GM23248 (cell line): ENCODE data around the gene UST. TPM values are rescaled to one million over a fixed set of nuclear protein-coding genes. Genes with fewer than 3 reads are reported as not detected.
A peak's percentile ranks its signal among the peaks of the same experiment; 100 is the strongest.

Experiments
- DNase-seq: peaks from one replicate; pipeline ENCODE4 v3.0.0-alpha.2; 2015
- H2AFZ ChIP-seq: fragments of 200-600 bp; sonication (generic); 2 replicates; pipeline ENCODE4 v1.6.1; 2016; ENCODE audit warnings: antibody characterized with exemption
- H3F3A ChIP-seq: fragments of 200-600 bp; sonication (generic); 2 replicates; pipeline ENCODE4 v1.6.1; 2016; ENCODE audit warnings: mild to moderate bottlenecking, antibody characterized with exemption, mixed run types; ENCODE audit not compliant: insufficient read depth
- H3K27ac ChIP-seq: fragments of 200-600 bp; sonication (generic); 2 replicates; pipeline ENCODE4 v1.5.1; 2016; ENCODE audit warnings: mild to moderate bottlenecking
- H3K27me3 ChIP-seq: fragments of 200-600 bp; sonication (generic); replicated peaks from 2 replicates; pipeline ENCODE4 v1.6.1; 2016; ENCODE audit warnings: mild to moderate bottlenecking; ENCODE audit not compliant: insufficient read depth
- H3K36me3 ChIP-seq: fragments of 200-600 bp; sonication (generic); 2 replicates; pipeline ENCODE4 v1.6.1; 2016; ENCODE audit warnings: low read depth, mild to moderate bottlenecking
- H3K4me1 ChIP-seq: fragments of 200-600 bp; sonication (generic); 2 replicates; pipeline ENCODE4 v1.6.1; 2016; ENCODE audit warnings: mild to moderate bottlenecking; ENCODE audit not compliant: insufficient read depth
- H3K4me2 ChIP-seq: fragments of 200-600 bp; sonication (generic); one replicate; pipeline ENCODE4 v1.6.1; 2016; ENCODE audit warnings: mild to moderate bottlenecking; ENCODE audit not compliant: unreplicated experiment
- H3K4me3 ChIP-seq: fragments of 200-600 bp; sonication (generic); 2 replicates; pipeline ENCODE4 v1.5.1; 2016; ENCODE audit warnings: mild to moderate bottlenecking
- H3K79me2 ChIP-seq: fragments of 200-600 bp; sonication (generic); 2 replicates; pipeline ENCODE4 v1.6.1; 2016; ENCODE audit warnings: mild to moderate bottlenecking; ENCODE audit not compliant: insufficient read depth
- H3K9ac ChIP-seq: fragments of 200-600 bp; sonication (generic); 2 replicates; pipeline ENCODE4 v1.6.1; 2016; ENCODE audit warnings: mild to moderate bottlenecking
- H3K9me2 ChIP-seq: fragments of 200-600 bp; sonication (generic); 2 replicates; pipeline ENCODE4 v1.6.1; 2016; ENCODE audit warnings: mixed run types, mild to moderate bottlenecking, moderate library complexity; ENCODE audit not compliant: insufficient read depth
- H3K9me3 ChIP-seq: fragments of 200-600 bp; sonication (generic); one replicate; pipeline ENCODE4 v1.6.1; 2017; ENCODE audit warnings: low read depth
- H4K20me1 ChIP-seq: fragments of 200-600 bp; sonication (generic); 2 replicates; pipeline ENCODE4 v1.6.0; 2016; ENCODE audit not compliant: insufficient read depth
- EZH2 ChIP-seq: fragments of 200-600 bp; sonication (generic); IDR thresholded peaks from 2 replicates; pipeline ENCODE4 v1.6.1; 2018; ENCODE audit warnings: antibody characterized with exemption, mild to moderate bottlenecking; ENCODE audit not compliant: insufficient read depth, poor library complexity, severe bottlenecking
- EZH2phosphoT487 ChIP-seq: fragments of 200-600 bp; sonication (generic); IDR thresholded peaks from 2 replicates; pipeline ENCODE4 v1.6.1; 2018; ENCODE audit warnings: antibody characterized with exemption, moderate library complexity, mild to moderate bottlenecking, low read depth; ENCODE audit not compliant: insufficient read depth
- WGBS, 2 experiments: methylation state at CpG; one replicate each; pipeline ENCODE4 v1.1.6; 2015 to 2017; ENCODE audit warnings: low lambda C conversion rate in 2 of 2, low coverage in 1 of 2; ENCODE audit errors: missing lambda C conversion rate in 2 of 2; 5-methylcytosine and 5-hydroxymethylcytosine counted together
- in situ Hi-C: fragments of 300-500 bp; cut with MboI; formaldehyde crosslinking; loops from 2 replicates; pipeline ENCODE4 v1.15.0; 2020
- polyA plus RNA-seq: library from polyadenylated mRNA; unstranded; fragments of >200 nt; fragmentation: Nextera tagmentation; extraction: Ambion mirVana; gene quantifications from 2 replicates; pipeline ENCODE4 v1.2.1, GENCODE V29; 2016
- total RNA-seq: library from RNA; depleted of rRNA; stranded (reverse); fragments of >200 nt; shearing (Covaris generic); gene quantifications from 2 replicates; pipeline ENCODE4 v1.2.3, GENCODE V29; 2014

The UST gene
- total and polyA plus RNA-seq, 2 experiments from 2014 or later = 10.1 to 23.3 TPM

DNA sequence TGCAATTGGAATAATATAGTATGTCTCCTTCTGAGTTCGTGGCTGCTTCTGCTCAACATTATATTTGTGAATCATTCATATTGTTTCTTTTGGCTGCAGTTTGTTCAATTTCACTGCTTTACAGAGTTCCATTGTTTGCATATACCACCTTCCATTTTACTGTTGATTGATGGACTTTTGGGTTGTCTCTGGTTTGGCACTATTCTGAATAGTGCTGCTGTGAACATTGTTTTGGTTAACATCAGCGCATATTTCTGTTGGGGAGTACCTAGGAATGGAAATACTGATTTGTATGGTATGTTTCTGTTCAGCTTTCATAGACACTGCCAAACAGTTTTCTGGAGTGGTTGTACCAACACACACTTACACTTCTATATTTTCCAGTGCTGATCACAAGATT, 46.9 kb downstream of the UST start:
- no peaks in the 10 kb centered on the region for H3F3A ChIP-seq
- DNase-seq = no peak
- no peaks in the 10 kb centered on the region for H3K9me2 ChIP-seq
- H3K9me3 ChIP-seq = no peaks in the 10 kb centered on the region
- no peak overlapping the region for H3K4me2 ChIP-seq
- peaks cover 94% of the 10 kb centered on the region for H3K79me2 ChIP-seq
- H3K36me3 ChIP-seq = no peaks in the 10 kb centered on the region
- no peak for TF ChIP-seq EZH2
- no peak for TF ChIP-seq EZH2phosphoT487
- no peak overlapping the region for H3K9ac ChIP-seq
- no peak overlapping the region for H3K27ac ChIP-seq
- no peaks in the 10 kb centered on the region for H3K4me1 ChIP-seq
- H3K4me3 ChIP-seq = no peak overlapping the region
- no peak overlapping the region for H2AFZ ChIP-seq
- WGBS, 2 experiments = 96 to 100% methylated on average over 2 of the region's 2 CpGs
- in situ Hi-C loops = no loop called here
- H4K20me1 ChIP-seq = no peaks in the 10 kb centered on the region
- no peaks in the 10 kb centered on the region for H3K27me3 ChIP-seq

DNA sequence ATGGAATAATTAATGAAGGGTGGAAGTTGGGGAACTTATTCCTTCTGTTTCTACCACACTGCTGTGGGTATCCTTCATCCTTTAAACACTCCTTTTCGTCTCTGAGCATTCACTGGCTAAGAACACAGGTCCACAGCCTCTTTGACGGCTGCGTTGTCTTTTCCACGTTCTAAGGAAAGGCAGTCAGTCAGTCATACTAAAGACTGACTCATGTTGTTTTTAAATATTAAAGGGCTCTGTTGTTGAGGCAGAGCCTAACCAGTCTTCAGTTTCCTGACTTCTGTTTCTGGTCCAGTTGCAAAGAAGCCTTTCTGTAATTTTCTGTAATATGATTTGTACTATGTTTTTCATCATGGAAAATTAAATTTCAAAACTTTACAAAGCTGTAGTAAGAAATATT, 48.0 kb downstream of the UST start:
- in situ Hi-C loops = no loop called here

DNA sequence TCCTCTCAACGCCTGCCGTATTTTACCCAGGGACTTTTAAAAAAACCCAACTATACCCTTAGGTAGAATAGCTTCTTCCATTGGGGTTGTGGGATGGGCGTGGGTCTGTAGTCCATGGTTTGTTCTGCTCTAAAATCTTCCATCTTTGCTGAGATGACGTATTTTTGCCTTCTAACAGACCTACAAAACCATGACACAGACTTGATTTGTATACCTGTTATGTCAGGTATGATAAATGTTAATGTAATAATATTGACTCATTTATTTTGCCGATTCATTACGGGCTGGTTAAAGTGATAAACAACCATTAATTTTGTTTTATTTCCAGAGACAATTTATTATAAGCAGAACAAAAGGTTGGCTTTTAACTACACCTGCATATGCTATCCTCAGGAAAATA, 48.7 kb downstream of the UST start:
- no peak for TF ChIP-seq EZH2phosphoT487
- no peak for TF ChIP-seq EZH2
- H3K79me2 ChIP-seq = peaks cover 91% of the 10 kb centered on the region
- no peaks in the 10 kb centered on the region for H3K9me2 ChIP-seq
- no peak overlapping the region for H3K4me2 ChIP-seq
- H4K20me1 ChIP-seq = no peaks in the 10 kb centered on the region
- H3F3A ChIP-seq = peaks cover 10% of the 10 kb centered on the region; the same call in 1 of the 2 replicates
- 85 to 87% methylated on average over 6 of the region's 6 CpGs for whole genome bisulfite sequencing, 2 experiments
- H3K27me3 ChIP-seq = no peaks in the 10 kb centered on the region
- H3K4me1 ChIP-seq = peaks cover 7% of the 10 kb centered on the region
- no peaks in the 10 kb centered on the region for H3K9me3 ChIP-seq
- no peak overlapping the region for H2AFZ ChIP-seq
- H3K36me3 ChIP-seq = no peaks in the 10 kb centered on the region
- no peak for DNase-seq
- no peak overlapping the region for H3K9ac ChIP-seq
- in situ Hi-C loops = no loop called here
- no peak overlapping the region for H3K27ac ChIP-seq
- no peak overlapping the region for H3K4me3 ChIP-seq

More for the DNA sequence above, 48.0 kb downstream of the UST start:
- no peaks in the 10 kb centered on the region for H4K20me1 ChIP-seq
- H3K79me2 ChIP-seq = peaks cover 94% of the 10 kb centered on the region
- 37 to 51% methylated on average over 4 of the region's 4 CpGs for WGBS, 2 experiments
- no peaks in the 10 kb centered on the region for H3K36me3 ChIP-seq
- no peaks in the 10 kb centered on the region for H3K9me2 ChIP-seq
- H3K27ac ChIP-seq = no peak overlapping the region
- no peak for TF ChIP-seq EZH2
- TF ChIP-seq EZH2phosphoT487 = no peak
- H3F3A ChIP-seq = 0 out of 2 replicates have a peak, but pooled peaks cover 2% of the 10 kb centered on the region
- no peak overlapping the region for H3K9ac ChIP-seq
- H3K4me2 ChIP-seq = no peak overlapping the region
- H3K4me3 ChIP-seq = no peak overlapping the region
- H3K9me3 ChIP-seq = no peaks in the 10 kb centered on the region
- H3K4me1 ChIP-seq = no peaks in the 10 kb centered on the region
- H3K27me3 ChIP-seq = no peaks in the 10 kb centered on the region
- H2AFZ ChIP-seq = no peak overlapping the region
- DNase-seq = peak; percentile 19

DNA sequence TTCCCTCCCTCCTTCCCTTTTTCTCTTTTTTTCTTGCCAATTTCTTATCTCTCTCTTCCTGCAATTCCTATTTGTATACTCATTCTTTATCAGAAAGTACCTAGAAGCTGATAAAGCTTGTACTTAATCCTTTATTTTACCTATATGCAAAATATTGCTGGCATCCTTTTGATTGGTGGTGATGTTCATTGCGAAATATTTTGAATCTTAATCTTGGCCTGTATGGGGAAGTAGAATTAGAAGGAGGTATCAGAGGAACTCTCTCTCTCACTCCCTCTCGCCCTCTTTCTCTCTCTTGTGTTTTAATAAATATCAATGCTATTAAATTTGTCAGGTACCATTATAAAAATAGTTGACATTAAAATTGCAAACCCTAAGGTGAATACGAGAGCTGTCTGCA, 52.8 kb downstream of the UST start:
- H3K27ac ChIP-seq = no peak overlapping the region
- no peak for DNase-seq
- no peak overlapping the region for H3K4me3 ChIP-seq
- no peak overlapping the region for H2AFZ ChIP-seq
- H3K4me2 ChIP-seq = peak overlapping the region; percentile 24
- in situ Hi-C loops = no loop called here
- 75 to 86% methylated on average over 3 of the region's 3 CpGs for whole genome bisulfite sequencing, 2 experiments
- H3K9ac ChIP-seq = no peak overlapping the region; the same call in 1 of the 2 replicates
- TF ChIP-seq EZH2 (no peak), EZH2phosphoT487 (no peak)
- H3K27me3 ChIP-seq = no peaks in the 10 kb centered on the region
- H3F3A ChIP-seq = peaks cover 14% of the 10 kb centered on the region; the same call in 1 of the 2 replicates
- no peaks in the 10 kb centered on the region for H3K9me2 ChIP-seq
- peaks cover 86% of the 10 kb centered on the region for H3K79me2 ChIP-seq
- H3K36me3 ChIP-seq = no peaks in the 10 kb centered on the region
- no peaks in the 10 kb centered on the region for H3K9me3 ChIP-seq
- H4K20me1 ChIP-seq = no peaks in the 10 kb centered on the region
- H3K4me1 ChIP-seq = peaks cover 18% of the 10 kb centered on the region

DNA sequence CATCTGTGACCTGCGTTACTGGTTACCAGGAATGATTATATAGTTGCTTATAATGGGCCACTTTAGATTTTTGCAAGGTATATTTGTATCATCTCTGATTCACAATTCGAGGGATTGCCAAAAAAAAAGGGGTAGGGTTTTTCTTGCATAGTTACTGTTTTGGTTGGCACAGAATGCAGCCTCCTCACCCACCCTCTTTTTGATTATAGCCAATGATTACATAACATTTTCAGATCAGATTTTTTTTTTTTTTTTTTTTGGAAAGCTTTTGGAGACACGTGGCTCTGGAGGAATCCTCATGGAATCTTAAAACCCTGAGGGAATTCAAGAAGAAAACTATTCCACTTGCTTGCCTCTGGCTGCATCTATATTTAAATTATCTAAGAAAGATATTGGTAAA, 53.7 kb downstream of the UST start:
- TF ChIP-seq EZH2phosphoT487 (no peak), EZH2 (no peak)
- Histone ChIP-seq H3K27me3 (no peaks in the 10 kb centered on the region), H2AFZ (no peak overlapping the region), H3K79me2 (peaks cover 86% of the 10 kb centered on the region), H3F3A (peaks cover 14% of the 10 kb centered on the region; the same call in 1 of the 2 replicates), H3K9me3 (no peaks in the 10 kb centered on the region), H3K4me3 (no peak overlapping the region), H3K4me2 (peak overlapping the region; percentile 36), H3K9ac (no peak overlapping the region; the same call in 1 of the 2 replicates), H3K9me2 (no peaks in the 10 kb centered on the region), H4K20me1 (no peaks in the 10 kb centered on the region), H3K27ac (peak overlapping the region; percentile 13; the same call in 1 of the 2 replicates), H3K4me1 (peaks cover 26% of the 10 kb centered on the region), H3K36me3 (no peaks in the 10 kb centered on the region)
- in situ Hi-C loops = no loop called here
- 3% methylated on average over 3 of the region's 3 CpGs for WGBS, 2 experiments
- peak; percentile 74 for DNase-seq
